KMS-11 (cell line): ENCODE results near the gene PLCB4.

Experiments
- H2AFZ ChIP-seq: fragments of 200-600 bp; sonication (generic); 2 replicates; pipeline ENCODE4 v1.6.1; 2016; ENCODE audit warnings: antibody characterized with exemption, mixed run types, low read depth
- H3K27ac ChIP-seq: fragments of 200-600 bp; sonication (generic); 2 replicates; pipeline ENCODE4 v1.6.1; 2016; ENCODE audit warnings: mild to moderate bottlenecking, mixed run types
- H3K27me3 ChIP-seq: fragments of 200-600 bp; sonication (generic); 2 replicates; pipeline ENCODE4 v1.6.1; 2017; ENCODE audit warnings: mild to moderate bottlenecking, low read depth, mixed run types, moderate library complexity; ENCODE audit not compliant: insufficient read depth
- H3K36me3 ChIP-seq: fragments of 200-600 bp; sonication (generic); 2 replicates; pipeline ENCODE4 v1.6.1; 2017; ENCODE audit warnings: mild to moderate bottlenecking, mixed run types; ENCODE audit not compliant: insufficient read depth
- H3K4me1 ChIP-seq: fragments of 200-600 bp; sonication (generic); 2 replicates; pipeline ENCODE4 v1.6.1; 2016; ENCODE audit warnings: mild to moderate bottlenecking, low read depth, mixed run types; ENCODE audit not compliant: poor library complexity, severe bottlenecking
- H3K4me2 ChIP-seq: fragments of 200-600 bp; sonication (generic); 2 replicates; pipeline ENCODE4 v1.7.0; 2016; ENCODE audit warnings: mild to moderate bottlenecking, mixed run types
- H3K4me3 ChIP-seq: fragments of 200-600 bp; sonication (generic); IDR thresholded peaks from 2 replicates; pipeline ENCODE4 v1.6.1; 2017; ENCODE audit warnings: low read depth, low read length, mixed read lengths; ENCODE audit not compliant: insufficient read depth
- H3K79me2 ChIP-seq: fragments of 200-600 bp; sonication (generic); 2 replicates; pipeline ENCODE4 v1.6.1; 2016; ENCODE audit warnings: low read depth, mixed run types; ENCODE audit not compliant: insufficient read depth
- H3K9ac ChIP-seq: fragments of 200-600 bp; sonication (generic); 2 replicates; pipeline ENCODE4 v1.6.1; 2016; ENCODE audit warnings: mild to moderate bottlenecking, mixed run types
- H4K20me1 ChIP-seq: fragments of 200-600 bp; sonication (generic); 2 replicates; pipeline ENCODE4 v1.6.1; 2016; ENCODE audit warnings: mild to moderate bottlenecking, mixed run types; ENCODE audit not compliant: insufficient read depth
- TF ChIP-seq, protein P1 (sequence below): fragments of 200-600 bp; sonication (generic); conservative IDR thresholded peaks from 2 replicates; pipeline ENCODE4 v1.6.1; 2017; ENCODE audit warnings: low read depth, mild to moderate bottlenecking, antibody characterized with exemption, low read length, moderate library complexity, mixed read lengths

PLCB4 gene

GRCh38 chr20:9311132-9311531, 242.2 kb downstream of the PLCB4 start:
- TF ChIP-seq, protein P1, sequence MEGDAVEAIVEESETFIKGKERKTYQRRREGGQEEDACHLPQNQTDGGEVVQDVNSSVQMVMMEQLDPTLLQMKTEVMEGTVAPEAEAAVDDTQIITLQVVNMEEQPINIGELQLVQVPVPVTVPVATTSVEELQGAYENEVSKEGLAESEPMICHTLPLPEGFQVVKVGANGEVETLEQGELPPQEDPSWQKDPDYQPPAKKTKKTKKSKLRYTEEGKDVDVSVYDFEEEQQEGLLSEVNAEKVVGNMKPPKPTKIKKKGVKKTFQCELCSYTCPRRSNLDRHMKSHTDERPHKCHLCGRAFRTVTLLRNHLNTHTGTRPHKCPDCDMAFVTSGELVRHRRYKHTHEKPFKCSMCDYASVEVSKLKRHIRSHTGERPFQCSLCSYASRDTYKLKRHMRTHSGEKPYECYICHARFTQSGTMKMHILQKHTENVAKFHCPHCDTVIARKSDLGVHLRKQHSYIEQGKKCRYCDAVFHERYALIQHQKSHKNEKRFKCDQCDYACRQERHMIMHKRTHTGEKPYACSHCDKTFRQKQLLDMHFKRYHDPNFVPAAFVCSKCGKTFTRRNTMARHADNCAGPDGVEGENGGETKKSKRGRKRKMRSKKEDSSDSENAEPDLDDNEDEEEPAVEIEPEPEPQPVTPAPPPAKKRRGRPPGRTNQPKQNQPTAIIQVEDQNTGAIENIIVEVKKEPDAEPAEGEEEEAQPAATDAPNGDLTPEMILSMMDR: no peak
- Histone ChIP-seq H3K4me3 (no peak overlapping the region), H3K27ac (no peak overlapping the region), H2AFZ (no peak overlapping the region), H4K20me1 (no peaks in the 10 kb centered on the region), H3K36me3 (no peaks in the 10 kb centered on the region), H3K79me2 (no peaks in the 10 kb centered on the region), H3K4me1 (no peaks in the 10 kb centered on the region), H3K9ac (no peak overlapping the region), H3K4me2 (no peak overlapping the region), H3K27me3 (no peaks in the 10 kb centered on the region)

GRCh38 chr20:9319687-9320384, 250.9 kb downstream of the PLCB4 start:
- no peak overlapping the region for H3K27ac ChIP-seq
- no peak overlapping the region for H3K9ac ChIP-seq
- H3K4me3 ChIP-seq: no peak overlapping the region

GRCh38 chr20:9321007-9321406, 252.1 kb downstream of the PLCB4 start:
- no peak overlapping the region for H3K4me3 ChIP-seq
- no peaks in the 10 kb centered on the region for H4K20me1 ChIP-seq
- H2AFZ ChIP-seq: no peak overlapping the region
- H3K79me2 ChIP-seq: no peaks in the 10 kb centered on the region
- no peaks in the 10 kb centered on the region for H3K4me1 ChIP-seq
- H3K4me2 ChIP-seq: no peak overlapping the region
- TF ChIP-seq, protein P1: no peak
- no peaks in the 10 kb centered on the region for H3K27me3 ChIP-seq
- no peaks in the 10 kb centered on the region for H3K36me3 ChIP-seq
- H3K27ac ChIP-seq: no peak overlapping the region
- H3K9ac ChIP-seq: no peak overlapping the region

More at GRCh38 chr20:9319687-9320384, 250.9 kb downstream of the PLCB4 start:
- Histone ChIP-seq H4K20me1 (no peaks in the 10 kb centered on the region), H3K4me2 (no peak overlapping the region), H3K27me3 (no peaks in the 10 kb centered on the region), H3K36me3 (no peaks in the 10 kb centered on the region), H2AFZ (no peak overlapping the region), H3K4me1 (no peaks in the 10 kb centered on the region), H3K79me2 (no peaks in the 10 kb centered on the region)
- TF ChIP-seq, protein P1: no peak

DNA sequence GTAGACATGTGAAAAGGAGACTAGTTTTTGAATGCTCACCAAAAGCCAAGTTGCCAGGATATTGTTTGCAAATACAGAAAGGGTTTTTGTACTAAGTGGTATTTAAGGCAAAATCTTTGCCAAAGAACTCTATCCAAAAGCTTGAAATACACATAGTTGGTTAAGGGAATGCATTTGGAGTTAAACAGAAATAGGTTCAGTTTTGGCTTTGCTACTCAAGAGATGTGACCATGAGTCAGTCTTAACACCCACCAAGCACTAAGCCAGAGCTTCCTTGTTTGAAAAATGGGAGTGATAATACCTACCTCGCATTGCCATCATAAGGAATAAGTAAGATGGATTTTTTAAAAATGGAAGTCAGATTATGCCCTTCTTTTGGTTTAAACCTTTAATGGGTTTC, 253.8 kb downstream of the PLCB4 start:
- no peaks in the 10 kb centered on the region for H3K27me3 ChIP-seq
- H3K4me3 ChIP-seq: no peak overlapping the region
- no peaks in the 10 kb centered on the region for H3K4me1 ChIP-seq
- TF ChIP-seq, protein P1: no peak
- no peaks in the 10 kb centered on the region for H3K36me3 ChIP-seq
- no peaks in the 10 kb centered on the region for H4K20me1 ChIP-seq
- H3K27ac ChIP-seq: no peak overlapping the region
- H2AFZ ChIP-seq: no peak overlapping the region
- H3K9ac ChIP-seq: no peak overlapping the region
- H3K79me2 ChIP-seq: no peaks in the 10 kb centered on the region
- no peak overlapping the region for H3K4me2 ChIP-seq
